Measurements from ENCODE around the gene TSR2. TPM values are rescaled to one million over a fixed set of nuclear protein-coding genes. Genes with fewer than 3 reads are reported as not detected.
A peak's percentile ranks its signal among the peaks of the same experiment; 100 is the strongest.

The TSR2 gene
- total and polyA plus RNA-seq, 10 of the 15 experiments (the other 5 are each of a cell fraction or from before 2014, with no cell fraction given) = 8.5 to 73.2 (median 30.8) TPM

DNA sequence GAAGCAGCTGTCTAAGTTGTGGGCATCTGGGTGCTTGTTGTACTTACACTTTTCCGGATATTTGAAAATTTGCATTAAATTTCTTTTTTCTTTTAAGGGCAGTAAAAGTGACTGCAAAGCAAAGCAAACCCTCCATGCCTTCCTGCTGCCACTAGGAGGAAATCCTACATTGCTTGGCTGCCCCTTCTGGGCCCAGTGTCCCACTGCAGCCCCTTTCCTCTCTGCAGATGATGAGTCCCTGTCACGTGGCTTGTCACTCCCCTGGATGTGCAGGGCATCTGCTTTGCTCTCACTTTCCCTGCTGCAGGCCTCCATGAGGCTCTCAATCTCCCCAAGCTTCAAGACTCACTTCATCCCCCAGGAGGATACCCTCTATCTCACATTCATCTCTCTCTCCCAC is 12.7 kb downstream of the TSR2 start:
- H3K27me3 ChIP-seq (replicated peaks in 1 of 2; ENCODE audit: control insufficient read depth in 2 of 2, insufficient read depth in 2 of 2, low read length in 1 of 2) = no peaks in the 10 kb centered on the region
- SMC1A ChIA-PET (ENCODE audit: uncharacterized antibody, unreplicated experiment) = no interaction called here
- intact Hi-C loops (cut with micrococcal nuclease; ENCODE audit: unreplicated experiment) = no loop called here
- 46% methylated on average over 2 of the region's 2 CpGs for WGBS (ENCODE audit: insufficient coverage, insufficient replicate concordance, low lambda C conversion rate, missing lambda C conversion rate)
- H4K20me1 ChIP-seq (ENCODE audit: control insufficient read depth, insufficient read depth) = no peaks in the 10 kb centered on the region
- CTCF ChIA-PET = no interaction called here
- no peak overlapping the region for H3K9ac ChIP-seq (ENCODE audit: control insufficient read depth, insufficient read depth, low read length)
- no peak overlapping the region for H3K27ac ChIP-seq (ENCODE audit: control insufficient read depth, insufficient read depth)
- H3K4me1 ChIP-seq (ENCODE audit: control insufficient read depth, insufficient read depth, low read length) = no peaks in the 10 kb centered on the region
- ATAC-seq (peak; percentile 60), FAIRE-seq (no peak), DNase-seq (ENCODE audit: low read depth, low spot score) (no peak)
- in situ Hi-C loops (cut with MboI) = no loop called here
- no peaks in the 10 kb centered on the region for H3K36me3 ChIP-seq (ENCODE audit: control insufficient read depth in 2 of 2, insufficient read depth in 2 of 2, low read length in 1 of 2)
- POLR2A ChIA-PET = no interaction called here
- TF ChIP-seq RAD21 (IDR thresholded peaks at IDR 0.05; ENCODE audit: insufficient read depth, low read depth, low read length) = 0 out of 2 replicates have a peak, but pooled peaks have one; percentile 8
- TF ChIP-seq CTCF (IDR thresholded peaks at IDR 0.05 in 2 of 3, conservative IDR thresholded peaks at IDR 0.05 in 1 of 3; ENCODE audit: control insufficient read depth in 2 of 3, extremely low read depth in 1 of 3, insufficient read depth in 1 of 3, low read depth in 3 of 3, low read length in 3 of 3) = 0 out of 6 replicates have a peak, but pooled peaks of 1 of the 3 experiments have one; percentile 18
- no peak for TF ChIP-seq YBX1 (IDR thresholded peaks at IDR 0.05)
- RAD21 ChIA-PET (ENCODE audit: unreplicated experiment) = no interaction called here
- H2AFZ ChIP-seq (ENCODE audit: control insufficient read depth, low read depth, low read length) = no peak overlapping the region
- H3K4me2 ChIP-seq (ENCODE audit: control insufficient read depth, insufficient read depth) = no peak overlapping the region
- BruUV-seq (replicated peaks) = no TSS peak
- no peaks in the 10 kb centered on the region for H3K79me2 ChIP-seq (ENCODE audit: control insufficient read depth, insufficient read depth, low read length)
- no peaks in the 10 kb centered on the region for H3K9me3 ChIP-seq (replicated peaks; ENCODE audit: control insufficient read depth, insufficient read depth, low read length)
- no peak overlapping the region for H3K4me3 ChIP-seq

GRCh38 chrX:54470054-54470760 is 30.0 kb downstream of the TSR2 start:
- no peak overlapping the region for H3K4me2 ChIP-seq (ENCODE audit: control insufficient read depth, insufficient read depth)
- in situ Hi-C loops (cut with MboI) = no loop called here
- H3K4me1 ChIP-seq (ENCODE audit: control insufficient read depth, insufficient read depth, low read length) = no peaks in the 10 kb centered on the region
- no peaks in the 10 kb centered on the region for H3K36me3 ChIP-seq (ENCODE audit: control insufficient read depth in 2 of 2, insufficient read depth in 2 of 2, low read length in 1 of 2)
- DNase-seq (ENCODE audit: low read depth, low spot score) (no peak), ATAC-seq (no peak), FAIRE-seq (no peak)
- no peak overlapping the region for H2AFZ ChIP-seq (ENCODE audit: control insufficient read depth, low read depth, low read length)
- no peaks in the 10 kb centered on the region for H4K20me1 ChIP-seq (ENCODE audit: control insufficient read depth, insufficient read depth)
- intact Hi-C loops (cut with micrococcal nuclease; ENCODE audit: unreplicated experiment) = no loop called here
- ChIA-PET POLR2A (no interaction called here), CTCF (no interaction called here), SMC1A (ENCODE audit: uncharacterized antibody, unreplicated experiment) (no interaction called here), RAD21 (ENCODE audit: unreplicated experiment) (no interaction called here)
- H3K9me3 ChIP-seq (replicated peaks; ENCODE audit: control insufficient read depth, insufficient read depth, low read length) = no peaks in the 10 kb centered on the region
- no peak overlapping the region for H3K4me3 ChIP-seq
- no peaks in the 10 kb centered on the region for H3K79me2 ChIP-seq (ENCODE audit: control insufficient read depth, insufficient read depth, low read length)
- no TSS peak for BruUV-seq (replicated peaks)
- no peaks in the 10 kb centered on the region for H3K27me3 ChIP-seq (replicated peaks in 1 of 2; ENCODE audit: control insufficient read depth in 2 of 2, insufficient read depth in 2 of 2, low read length in 1 of 2)
- no peak overlapping the region for H3K27ac ChIP-seq (ENCODE audit: control insufficient read depth, insufficient read depth)
- WGBS (ENCODE audit: insufficient coverage, insufficient replicate concordance, low lambda C conversion rate, missing lambda C conversion rate) = 46% methylated on average over 19 of the region's 21 CpGs
- H3K9ac ChIP-seq (ENCODE audit: control insufficient read depth, insufficient read depth, low read length) = no peak overlapping the region
- TF ChIP-seq FOS (IDR thresholded peaks at IDR 0.05; ENCODE audit: borderline replicate concordance, extremely low read depth, insufficient read length) = no peak
- TF ChIP-seq ZBTB4 (CRISPR knock-in tag; IDR thresholded peaks at IDR 0.05) = no peak
- TF ChIP-seq RELA (IDR thresholded peaks at IDR 0.05; ENCODE audit: borderline replicate concordance, partially characterized antibody) = no peak
- no peak for TF ChIP-seq STAT3 (IDR thresholded peaks at IDR 0.05; ENCODE audit: low read depth, low read length)
- TF ChIP-seq MTA2 (IDR thresholded peaks at IDR 0.05; ENCODE audit: low read depth) = no peak
- no peak for TF ChIP-seq MYB (IDR thresholded peaks at IDR 0.05; ENCODE audit: borderline replicate concordance, low read depth, low read length)
- no peak for TF ChIP-seq FOXM1 (IDR thresholded peaks at IDR 0.05; ENCODE audit: low read depth, low read length)
- TF ChIP-seq SIN3A (IDR thresholded peaks at IDR 0.05; ENCODE audit: low read depth, low read length) = no peak
